ENCODE results near the gene TBC1D17. TPM values are rescaled to one million over a fixed set of nuclear protein-coding genes. Genes with fewer than 3 reads are reported as not detected.

Gene TBC1D17
- total and polyA plus RNA-seq, 2 of the 13 experiments (the other 11 are each of a cell fraction or from before 2014, with no cell fraction given), result 9.7 to 16.9 TPM

GRCh38 chr19:49850487-49851342 lies 26.8 kb upstream of the TBC1D17 start, which contains the start of gene PTOV1 (continued):
- TF ChIP-seq ZBTB40 (IDR thresholded peaks at IDR 0.05), result no peak
- no peak; the same call in 1 of the 2 replicates for TF ChIP-seq ZBTB40 (CRISPR knock-in tag; IDR thresholded peaks at IDR 0.05)
- TF ChIP-seq GABPA (IDR thresholded peaks at IDR 0.05; ENCODE audit: low read depth, low read length), result peak; percentile 10; the same call in 1 of the 2 replicates
- TF ChIP-seq GABPA (CRISPR knock-in tag; IDR thresholded peaks at IDR 0.05; ENCODE audit: low read depth), result peak; percentile 70; the same call in 1 of the 2 replicates
- no peak for TF ChIP-seq PTBP1 (IDR thresholded peaks at IDR 0.05; ENCODE audit: low read depth, low read length, poor library complexity, severe bottlenecking)
- TF ChIP-seq ZNF761 (CRISPR knock-in tag; conservative IDR thresholded peaks at IDR 0.05), result peak; percentile 40; the same call in 1 of the 2 replicates
- TF ChIP-seq TCF7 (IDR thresholded peaks at IDR 0.05; ENCODE audit: low read depth), result no peak
- TF ChIP-seq ETV6 (CRISPR knock-in tag; conservative IDR thresholded peaks at IDR 0.05), result no peak; the same call in 1 of the 2 replicates
- TF ChIP-seq MTERF4 (CRISPR knock-in tag; IDR thresholded peaks at IDR 0.05), result no peak
- no peak for TF ChIP-seq ZNF629 (CRISPR knock-in tag; conservative IDR thresholded peaks at IDR 0.05)
- TF ChIP-seq ZNF205 (CRISPR knock-in tag; IDR thresholded peaks at IDR 0.05), result no peak
- TF ChIP-seq HOXA5 (CRISPR knock-in tag; IDR thresholded peaks at IDR 0.05), result 0 out of 2 replicates have a peak, but pooled peaks have one; percentile 54
- TF ChIP-seq ZNF331 (CRISPR knock-in tag; IDR thresholded peaks at IDR 0.05), result peak; percentile 74
- TF ChIP-seq CREB3 (CRISPR knock-in tag; IDR thresholded peaks at IDR 0.05), result peak; percentile 46; the same call in 1 of the 2 replicates
- no peak for TF ChIP-seq SMYD3 (CRISPR knock-in tag; IDR thresholded peaks at IDR 0.05)
- no peak for TF ChIP-seq ZNF124 (CRISPR knock-in tag; IDR thresholded peaks at IDR 0.05)
- TF ChIP-seq ZNF430 (CRISPR knock-in tag; IDR thresholded peaks at IDR 0.05), result 0 out of 2 replicates have a peak, but pooled peaks have one; percentile 19
- no peak for TF ChIP-seq PAWR (CRISPR knock-in tag; IDR thresholded peaks at IDR 0.05; ENCODE audit: borderline replicate concordance)
- TF ChIP-seq MEF2D (CRISPR knock-in tag; IDR thresholded peaks at IDR 0.05), result 0 out of 2 replicates have a peak, but pooled peaks have one; percentile 30
